NCI-H2029 treated with DMSO at 0.1 percent for 48 hours (cell line): Measurements from ENCODE around the gene PPP1R15B.

ENCODE experiments used
- DNase-seq: peaks from one replicate; lab custom pipeline; 2025; lab: John Stamatoyannopoulos, UW

The PPP1R15B gene

GRCh38 chr1:204400882-204401510 lies 10.6 kb downstream of the PPP1R15B start:
- no peak for DNase-seq

- DNase-seq = peak; percentile 87
Observed at GRCh38 chr1:204398197-204399125, 13.2 kb downstream of the PPP1R15B start.

GRCh38 chr1:204396015-204396583 lies 15.5 kb downstream of the PPP1R15B start:
- DNase-seq = no peak

GRCh38 chr1:204391629-204392028 lies 20.0 kb downstream of the PPP1R15B start:
- no peak for DNase-seq

GRCh38 chr1:204390751-204391466 lies 20.7 kb downstream of the PPP1R15B start:
- no peak for DNase-seq

- DNase-seq = no peak
Observed at GRCh38 chr1:204385727-204386126, 25.9 kb downstream of the PPP1R15B start.

GRCh38 chr1:204384636-204385352 lies 26.8 kb downstream of the PPP1R15B start:
- DNase-seq = no peak

GRCh38 chr1:204383163-204383904 lies 28.3 kb downstream of the PPP1R15B start:
- no peak for DNase-seq

- DNase-seq = no peak
Observed at GRCh38 chr1:204382714-204383083, 28.9 kb downstream of the PPP1R15B start.

GRCh38 chr1:204380293-204380831 lies 31.3 kb downstream of the PPP1R15B start:
- DNase-seq = no peak

- peak; percentile 9 for DNase-seq
Observed at GRCh38 chr1:204377800-204378668, 33.6 kb downstream of the PPP1R15B start.

- DNase-seq = no peak
Observed at GRCh38 chr1:204376919-204377799, 34.5 kb downstream of the PPP1R15B start.

- DNase-seq = no peak
Observed at GRCh38 chr1:204376465-204376864, 35.2 kb downstream of the PPP1R15B start.

- no peak for DNase-seq
Observed at GRCh38 chr1:204373911-204374310, 37.7 kb downstream of the PPP1R15B start.

GRCh38 chr1:204370176-204370575 lies 41.4 kb downstream of the PPP1R15B start:
- DNase-seq = no peak

- no peak for DNase-seq
Observed at GRCh38 chr1:204368996-204369726, 42.5 kb downstream of the PPP1R15B start.

- DNase-seq = no peak
Observed at GRCh38 chr1:204367956-204368355, 43.7 kb downstream of the PPP1R15B start.
